Ureter (tissue), 1 donor: Measurements from ENCODE around the gene FAP. TPM values are rescaled to one million over a fixed set of nuclear protein-coding genes. Genes with fewer than 3 reads are reported as not detected.

Experiments used
- DNase-seq: peaks from one replicate; pipeline ENCODE4 v3.0.0-alpha.2; 2020; ENCODE audit warnings: low spot score
- total RNA-seq: library from RNA; stranded (reverse); gene quantifications from one replicate; pipeline ENCODE4 v1.2.4, GENCODE V29; 2023
- donor health status: DM: yes; HTN: yes; CAD: no.

The FAP gene
- total RNA-seq, 1 donor from 2014 or later: 3.0 TPM

DNA sequence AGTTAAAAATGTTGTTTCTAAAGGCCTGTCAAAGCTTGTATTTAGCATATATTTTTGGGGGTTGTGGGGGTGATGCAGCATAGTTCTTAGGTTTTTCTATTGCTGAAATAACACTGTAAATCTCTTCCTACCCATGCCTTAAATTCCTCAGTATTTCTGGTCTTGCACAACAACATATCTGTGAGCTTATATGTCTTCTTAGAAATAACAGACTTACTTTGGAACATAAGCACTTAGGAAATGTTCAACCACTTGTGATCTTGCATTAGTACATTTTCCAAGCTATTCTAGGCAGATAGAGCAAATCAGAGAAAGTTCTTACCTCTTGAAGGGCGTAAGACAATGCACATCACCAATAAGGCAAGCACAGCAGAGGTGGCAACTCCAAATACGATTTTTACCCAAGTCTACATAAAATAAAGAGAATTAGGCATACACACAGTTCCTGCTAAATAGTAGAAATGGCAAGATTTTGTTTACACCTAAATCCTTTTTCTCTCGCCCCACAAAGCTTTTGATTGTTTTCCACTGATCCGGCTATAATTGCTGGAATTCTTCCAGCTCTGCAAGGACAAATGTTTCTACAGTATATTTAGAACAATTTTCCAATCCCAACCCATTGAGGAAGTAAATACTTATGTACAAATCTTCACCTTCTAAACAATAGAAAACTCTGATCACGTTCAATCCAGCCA is 512 bp downstream of the FAP start:
- DNase-seq: no peak

DNA sequence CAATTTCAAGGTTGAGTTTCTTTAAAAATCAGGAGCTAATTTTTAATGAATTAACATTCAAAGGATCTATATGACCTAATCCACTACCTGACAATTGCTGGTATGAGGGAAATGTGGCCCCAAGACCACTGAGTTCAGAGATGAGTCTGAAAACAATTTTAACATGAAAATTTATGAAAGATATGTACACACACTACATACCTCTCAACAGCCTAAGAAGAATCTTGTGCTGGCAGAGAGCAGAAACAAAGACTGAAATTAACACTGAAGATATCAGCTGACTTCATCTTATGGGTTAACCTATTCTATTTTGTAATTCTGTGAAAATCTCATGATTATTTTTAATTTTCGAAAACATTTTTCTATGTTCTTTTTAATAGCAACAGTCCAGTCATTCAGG is 1.7 kb downstream of the FAP start:
- DNase-seq: no peak

DNA sequence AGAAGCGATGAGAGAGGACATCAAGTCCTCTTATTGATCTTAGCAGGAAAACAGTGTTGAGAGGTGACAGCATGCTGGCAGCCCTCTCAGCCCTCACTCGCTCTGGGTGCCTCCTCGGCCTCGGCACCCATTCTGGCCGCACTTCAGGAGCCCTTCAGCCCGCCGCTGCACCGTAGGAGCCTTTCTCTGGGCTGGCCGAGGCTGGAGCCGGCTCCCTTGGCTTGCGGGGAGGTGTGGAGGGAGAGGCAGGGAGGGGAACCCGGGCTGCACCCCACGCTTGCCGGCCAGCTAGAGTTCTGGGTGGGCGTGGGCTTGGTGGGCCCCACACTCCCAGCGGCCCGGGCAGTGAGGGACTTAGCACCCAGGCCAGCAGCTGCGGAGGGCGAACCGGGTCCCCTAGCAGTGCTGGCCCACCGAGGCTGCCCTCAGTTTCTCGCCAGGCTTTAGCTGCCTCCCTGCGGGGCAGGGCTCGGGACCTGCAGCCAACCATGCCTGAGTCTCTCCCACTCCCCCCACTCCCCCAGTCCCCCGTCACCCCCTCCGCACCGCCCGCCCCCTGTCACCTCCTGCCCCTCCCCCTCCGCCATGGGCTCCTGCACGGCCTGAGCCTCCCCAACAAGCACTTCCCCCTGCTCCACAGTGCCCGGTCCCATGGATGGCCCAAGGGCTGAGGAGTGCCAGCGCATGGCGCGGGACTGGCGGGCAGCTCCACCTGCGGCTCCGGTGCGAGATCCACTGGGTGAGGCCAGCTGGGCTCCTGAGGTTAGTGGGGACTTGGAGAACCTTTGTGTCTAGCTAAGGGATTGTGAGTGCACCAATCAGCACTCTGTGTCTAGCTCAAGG is 8.4 kb downstream of the FAP start:
- DNase-seq: no peak

DNA sequence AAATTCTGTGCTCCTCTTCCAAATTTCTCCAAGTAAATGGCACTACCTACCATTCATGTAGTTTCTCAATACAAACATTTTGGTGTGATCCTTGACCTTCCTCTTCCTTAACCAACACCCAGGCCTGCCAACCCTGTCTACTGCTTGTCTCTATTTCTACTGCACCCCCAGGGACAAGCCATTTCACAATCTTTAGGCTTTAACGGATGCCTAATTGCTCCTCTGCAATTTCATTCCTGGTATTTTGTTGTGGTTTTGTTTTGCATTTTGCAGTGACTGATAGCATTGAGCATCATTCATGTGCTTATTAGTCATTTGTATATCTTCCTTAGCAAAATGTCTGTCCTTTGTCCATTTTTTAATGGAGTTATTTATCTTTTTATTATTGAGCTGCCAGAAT is 10.0 kb downstream of the FAP start:
- DNase-seq: no peak

DNA sequence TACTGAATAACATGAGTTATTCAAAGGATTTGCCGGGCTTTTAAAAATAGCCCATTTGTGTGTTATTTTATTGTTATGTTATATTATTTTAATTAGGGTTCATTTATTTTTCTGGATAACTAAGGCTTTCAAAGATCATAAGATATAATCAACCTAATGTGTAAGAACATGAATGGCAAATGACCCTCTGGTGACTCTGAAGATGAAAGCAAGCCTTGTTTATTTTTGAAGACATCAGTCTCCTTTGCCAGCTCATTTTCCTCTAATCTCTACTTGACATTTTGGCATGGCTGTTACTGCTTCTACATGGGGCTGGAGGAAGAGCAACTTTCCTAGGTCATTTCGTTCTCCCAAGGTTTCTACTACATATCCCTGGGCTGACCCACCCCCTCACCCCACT is 10.6 kb downstream of the FAP start:
- no peak for DNase-seq

DNA sequence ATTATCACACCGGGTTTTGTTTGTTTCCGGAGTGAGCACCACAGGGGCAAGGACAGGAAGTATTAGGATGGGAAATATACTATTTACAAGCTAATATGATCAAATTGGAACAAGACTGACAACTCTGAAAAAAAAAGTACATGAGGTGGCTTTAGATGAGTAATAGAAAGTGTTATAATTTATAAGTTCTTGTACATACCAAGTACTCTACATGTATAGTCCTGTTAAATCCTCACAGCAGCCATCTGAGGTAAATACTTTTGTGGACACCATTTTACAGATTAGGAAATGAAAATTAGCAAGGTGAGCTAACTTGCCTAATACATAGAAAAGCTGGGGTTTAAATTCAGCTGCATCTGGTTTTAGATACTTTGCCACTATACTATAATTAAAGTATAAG is 11.2 kb downstream of the FAP start:
- DNase-seq: no peak

DNA sequence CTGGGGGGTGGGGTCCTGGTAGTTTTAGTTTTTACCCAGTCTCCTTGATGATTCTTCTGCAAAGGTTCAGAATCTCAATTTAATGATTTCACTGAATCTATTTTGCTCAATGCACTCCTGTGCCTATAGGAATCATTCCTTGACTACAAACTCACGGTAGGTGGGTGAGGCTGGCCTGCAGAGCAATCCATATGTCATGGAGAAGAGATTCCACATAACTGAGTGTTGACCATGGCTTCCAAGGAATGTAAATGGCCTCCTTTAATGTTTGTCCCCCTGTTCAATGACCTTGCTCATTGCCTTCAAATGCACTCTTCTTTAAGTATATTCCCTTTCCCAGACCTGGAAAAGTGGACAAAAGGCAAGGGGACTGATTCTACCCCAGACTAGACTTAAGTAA is 12.5 kb downstream of the FAP start:
- DNase-seq: no peak

DNA sequence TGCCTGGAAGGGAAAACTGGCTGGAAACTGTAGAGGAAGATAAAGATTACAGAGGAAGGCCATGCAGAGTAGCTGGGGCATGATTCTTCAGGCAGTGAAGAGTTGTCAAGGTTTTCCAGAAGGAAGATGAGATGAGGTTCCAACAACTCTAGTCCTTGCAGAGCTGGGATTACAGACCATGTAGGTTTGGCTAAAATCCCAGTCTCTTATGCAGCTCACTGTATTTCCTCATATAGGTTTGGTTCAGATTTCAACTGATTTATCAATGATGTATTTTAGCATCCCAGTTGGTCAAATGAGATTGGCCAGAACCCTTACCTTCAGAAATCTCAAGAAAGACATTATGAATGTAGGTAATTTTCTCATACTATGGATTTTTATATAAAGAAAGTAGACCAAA is 16.4 kb downstream of the FAP start:
- no peak for DNase-seq

DNA sequence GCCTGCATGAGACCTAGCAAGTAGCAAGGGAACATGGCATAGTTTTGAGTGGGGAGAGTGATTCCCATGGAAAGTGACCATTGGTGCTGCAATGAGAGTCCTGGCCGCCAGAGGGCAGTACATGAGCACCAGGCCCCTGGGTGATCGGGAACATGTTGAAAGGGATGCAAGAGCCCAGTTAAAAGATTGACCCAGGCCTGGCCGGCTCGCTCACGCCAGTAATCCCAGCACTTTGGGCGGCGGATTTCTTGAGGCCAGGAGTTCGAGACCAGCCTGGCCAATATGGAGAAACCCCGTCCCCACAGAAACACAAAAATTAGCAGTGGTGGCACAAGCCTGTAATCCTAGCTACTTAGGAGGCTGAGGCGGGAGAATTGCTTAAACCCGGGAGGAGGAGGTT is 22.2 kb downstream of the FAP start:
- DNase-seq: peak; percentile 54

DNA sequence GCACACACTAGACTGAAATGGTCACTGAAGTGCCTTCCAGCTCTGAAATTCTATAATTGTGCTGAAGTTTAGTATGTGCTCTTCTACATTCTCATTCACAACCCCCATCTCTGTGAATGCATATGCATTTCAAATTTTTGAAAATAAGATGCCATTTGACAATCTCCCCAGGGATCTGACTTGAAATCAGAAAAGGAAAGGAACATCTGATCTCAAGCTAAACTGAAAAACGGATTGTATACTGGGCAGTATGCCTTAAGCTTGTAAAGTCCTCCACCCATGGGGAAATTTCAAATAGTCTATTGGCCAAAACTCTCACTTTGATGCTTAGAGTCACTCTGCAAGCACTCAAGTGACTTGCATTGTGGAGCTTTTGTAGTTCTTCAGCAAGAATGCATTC is 22.9 kb downstream of the FAP start:
- no peak for DNase-seq

DNA sequence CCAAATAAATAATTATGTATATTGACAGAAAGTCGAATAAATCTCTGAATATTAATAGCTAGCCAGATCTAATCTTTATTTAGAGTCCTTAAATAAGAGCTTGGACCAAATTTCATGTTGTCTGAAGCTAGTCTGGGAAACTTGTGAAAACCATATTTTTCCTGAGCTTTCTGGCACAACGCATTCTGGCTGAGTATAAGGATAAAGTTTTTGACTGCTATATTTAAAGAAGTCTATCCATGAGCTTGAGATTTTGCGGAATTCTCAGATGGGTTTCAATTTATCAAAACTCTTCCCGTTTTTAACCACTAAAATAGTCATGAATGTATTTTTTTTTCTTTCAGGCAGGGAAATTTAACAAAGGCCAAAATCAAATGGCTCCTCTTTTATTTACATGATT is 23.8 kb downstream of the FAP start:
- no peak for DNase-seq

DNA sequence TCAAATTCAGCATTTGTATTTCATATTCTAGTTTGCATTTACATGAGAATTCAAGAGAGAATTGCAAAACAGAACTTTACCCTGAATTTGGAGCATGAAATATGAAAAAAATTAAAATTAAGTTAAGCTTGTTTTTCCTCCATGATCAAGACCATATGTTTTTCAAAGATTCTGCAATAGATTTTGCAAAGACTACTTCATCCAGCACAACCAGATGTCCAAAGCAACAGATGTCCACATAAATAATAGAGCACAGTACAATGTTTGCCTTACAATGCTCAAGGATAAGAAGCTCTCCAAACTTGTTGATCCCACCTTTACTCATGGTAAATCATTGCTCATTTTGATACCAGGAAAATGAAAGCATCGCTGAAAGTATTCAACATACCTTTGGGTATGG is 25.6 kb downstream of the FAP start:
- DNase-seq: no peak

DNA sequence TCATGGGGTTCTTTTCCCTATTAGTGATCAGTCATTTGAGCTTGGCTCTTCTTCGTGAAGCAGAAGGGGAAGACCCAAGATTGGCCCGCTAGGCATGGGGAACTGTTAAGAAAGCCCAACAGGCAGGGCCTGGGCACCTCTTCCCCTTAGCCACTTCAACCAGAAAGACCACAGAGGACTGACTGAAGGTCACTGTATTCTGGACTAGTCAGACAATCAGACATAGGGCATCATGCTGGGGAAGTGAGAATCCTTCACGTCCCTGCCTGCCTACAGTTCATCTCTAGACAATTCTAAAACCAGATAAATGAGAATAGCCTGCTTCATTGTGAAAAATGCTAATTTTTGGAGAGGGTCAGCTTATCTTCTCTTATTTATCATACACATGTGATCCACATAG is 28.1 kb downstream of the FAP start:
- DNase-seq: no peak

DNA sequence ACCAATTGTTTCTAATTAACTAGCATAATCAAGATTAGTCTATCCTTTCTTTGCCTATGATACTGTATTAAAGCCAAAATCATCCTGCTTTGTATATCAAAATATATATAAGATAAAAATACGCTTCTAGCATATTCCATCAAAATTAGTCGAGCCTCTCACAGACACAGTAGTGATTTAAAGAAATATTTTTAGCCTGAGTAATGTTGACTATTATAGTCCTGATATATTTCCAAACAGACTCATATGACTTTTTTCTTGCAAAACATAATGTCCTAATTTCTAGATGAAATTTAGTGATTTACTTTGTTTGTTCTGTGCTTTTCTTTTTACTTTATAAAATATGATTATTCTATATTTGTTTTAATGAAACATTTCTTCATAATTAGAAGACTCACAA is 30.9 kb downstream of the FAP start:
- no peak for DNase-seq

DNA sequence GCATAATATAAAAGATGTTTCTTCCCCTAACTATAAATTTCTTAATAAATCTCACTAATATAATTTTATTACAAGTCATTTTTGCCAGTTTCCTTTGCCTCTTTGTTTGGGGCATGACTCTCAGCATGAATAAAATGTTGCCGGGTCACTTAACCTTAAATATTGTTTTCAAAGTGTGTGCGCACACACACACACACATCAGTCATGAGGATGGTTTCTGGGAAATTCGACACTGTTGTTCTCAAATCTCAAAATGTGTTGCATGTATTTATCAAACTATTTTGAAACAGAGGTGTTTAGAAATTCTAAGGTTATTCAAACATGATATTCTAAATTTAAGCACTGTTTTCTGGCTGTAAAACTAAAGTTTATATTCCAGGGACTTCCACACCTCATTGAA is 31.5 kb downstream of the FAP start:
- DNase-seq: no peak

DNA sequence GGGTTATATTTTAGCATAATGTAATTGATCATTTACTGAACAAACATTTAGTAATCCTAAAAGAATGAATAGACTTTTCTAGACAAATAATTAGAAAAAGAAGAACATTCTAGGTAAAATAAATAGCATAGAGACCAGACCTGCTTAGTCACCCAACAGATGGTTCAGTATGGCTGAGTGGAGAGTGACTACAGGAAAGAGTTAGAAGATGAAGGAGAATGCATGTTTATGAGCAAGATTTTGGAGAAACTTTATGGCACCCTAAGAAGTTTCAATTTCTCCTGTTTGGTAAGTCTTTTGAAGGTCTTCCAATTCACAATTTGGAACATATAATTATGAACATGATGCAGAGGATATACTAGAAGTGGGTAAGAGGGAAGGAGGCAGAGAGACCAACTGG is 32.9 kb downstream of the FAP start:
- no peak for DNase-seq

DNA sequence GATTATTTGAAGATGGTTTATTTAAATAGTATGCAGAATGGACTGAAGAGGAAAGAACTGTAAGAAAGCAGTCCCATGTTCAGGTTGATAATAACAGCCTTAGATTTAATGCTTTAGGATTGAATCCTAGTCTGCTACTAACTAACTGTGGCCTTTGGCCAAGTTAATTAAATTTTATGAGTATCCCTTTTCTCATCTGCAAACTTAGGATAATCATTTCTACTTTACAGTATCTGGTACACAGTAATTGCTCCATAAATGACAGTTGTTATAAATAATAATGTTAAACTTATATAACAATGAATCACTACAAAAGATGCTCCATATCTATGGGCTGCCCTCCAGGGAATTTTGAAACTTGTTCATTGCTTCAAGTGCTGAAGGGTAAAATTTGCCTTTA is 41.0 kb downstream of the FAP start:
- no peak for DNase-seq

DNA sequence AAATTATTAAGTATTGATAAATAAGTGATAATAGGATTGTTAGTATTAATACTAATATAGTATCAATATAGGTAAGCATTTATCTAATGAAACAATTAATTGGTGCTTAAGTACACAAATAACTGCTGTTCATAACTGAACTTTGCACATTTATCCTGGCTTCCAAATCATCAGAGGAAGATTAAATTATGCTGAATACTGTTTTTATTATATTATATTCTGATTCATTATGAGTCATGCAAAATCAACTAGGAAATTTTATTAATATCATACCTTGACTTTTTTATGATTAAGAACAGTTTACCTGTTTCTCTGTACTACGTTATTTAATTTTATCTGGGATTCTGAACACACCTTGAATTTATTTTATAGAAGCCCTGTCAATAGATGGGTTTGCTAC is 42.6 kb downstream of the FAP start:
- no peak for DNase-seq

DNA sequence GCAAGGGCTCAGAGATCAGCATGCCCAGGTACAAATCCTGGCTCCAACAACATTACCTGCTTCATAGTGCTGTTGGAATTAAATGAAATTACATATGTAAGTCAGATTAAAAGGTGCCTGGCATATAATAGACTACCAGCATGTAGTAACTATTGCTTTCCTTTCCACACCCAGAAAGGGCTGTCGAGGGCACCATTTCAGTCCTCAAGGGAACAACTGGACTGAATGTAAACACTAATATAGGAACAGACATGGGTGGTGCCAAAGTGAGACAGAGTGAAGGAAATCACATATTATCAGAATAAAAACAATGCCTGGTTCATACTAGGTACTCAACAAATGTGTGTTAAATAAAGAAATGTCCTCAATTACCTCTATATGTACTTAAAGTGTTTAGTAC is 43.3 kb downstream of the FAP start:
- DNase-seq: no peak

DNA sequence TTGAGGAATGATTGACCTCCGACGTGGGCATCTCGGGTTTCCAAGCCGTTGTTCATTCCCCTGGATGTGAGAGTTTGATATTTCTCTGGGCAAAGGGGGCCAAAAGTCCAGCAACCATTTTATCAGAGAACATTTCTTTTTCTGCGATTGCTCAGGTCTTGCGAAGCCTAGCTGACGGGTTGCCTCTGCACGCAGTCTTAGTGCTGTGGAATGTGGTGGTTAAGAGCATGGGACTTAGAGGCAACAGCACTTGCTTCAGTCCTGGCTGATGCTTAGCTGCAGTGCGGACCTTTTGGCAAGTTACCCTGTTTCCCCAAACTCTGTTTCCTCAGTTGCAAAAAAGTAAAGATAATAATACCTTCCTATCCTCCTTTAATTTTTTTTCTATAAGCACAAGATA is 45.0 kb downstream of the FAP start:
- no peak for DNase-seq

DNA sequence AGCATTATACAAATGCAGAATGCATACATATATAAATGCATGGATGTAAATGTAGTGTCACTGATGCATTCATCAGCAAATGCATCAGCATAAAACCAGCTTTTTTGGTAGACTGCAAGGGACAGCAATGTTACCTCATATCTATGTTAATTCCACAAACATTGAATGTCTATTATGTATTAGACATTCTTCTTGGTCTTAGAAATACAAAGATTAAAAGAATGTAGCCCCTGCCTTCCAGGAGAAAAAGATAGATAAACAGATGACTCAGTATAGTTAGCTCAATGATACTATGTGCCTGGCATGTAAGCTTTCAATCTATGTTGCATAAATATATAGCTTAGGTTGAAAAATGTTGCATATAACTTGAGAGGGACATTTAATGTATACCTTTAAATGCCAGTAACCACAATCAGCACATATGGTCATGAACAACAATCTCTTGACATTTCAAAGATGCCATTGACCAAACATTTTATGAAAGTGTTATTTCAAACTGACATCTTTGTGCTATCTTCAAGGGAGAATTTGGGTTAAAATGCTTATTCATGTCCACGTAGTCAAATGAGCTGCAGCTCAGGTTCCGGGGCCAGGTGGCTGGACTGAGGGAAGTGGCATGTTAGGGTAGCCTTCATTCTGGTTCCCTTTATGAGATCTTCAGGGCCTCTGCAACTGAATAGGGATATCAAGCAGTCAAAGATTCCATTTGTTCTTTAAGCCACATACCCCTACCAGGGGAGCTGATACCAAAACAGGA is 46.0 kb downstream of the FAP start:
- DNase-seq: no peak

DNA sequence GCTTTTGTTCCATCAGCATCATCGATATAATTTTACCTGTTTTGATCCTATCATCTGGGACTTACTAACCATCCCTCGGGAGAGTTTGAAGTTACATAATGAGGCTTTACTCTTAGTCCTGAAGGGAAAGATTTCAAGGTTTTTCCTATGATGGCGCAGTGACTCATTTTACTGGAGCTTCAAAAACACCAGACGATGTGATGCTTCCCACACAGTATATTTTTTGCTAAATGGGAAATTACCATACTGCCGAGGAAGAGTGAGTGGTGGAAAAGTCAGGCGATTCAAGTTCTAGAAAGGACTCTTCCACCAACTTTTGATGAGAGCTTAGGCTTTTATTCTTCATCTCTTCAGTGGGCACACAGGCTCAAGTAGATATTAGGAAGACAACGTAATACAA is 46.6 kb downstream of the FAP start:
- DNase-seq: no peak

DNA sequence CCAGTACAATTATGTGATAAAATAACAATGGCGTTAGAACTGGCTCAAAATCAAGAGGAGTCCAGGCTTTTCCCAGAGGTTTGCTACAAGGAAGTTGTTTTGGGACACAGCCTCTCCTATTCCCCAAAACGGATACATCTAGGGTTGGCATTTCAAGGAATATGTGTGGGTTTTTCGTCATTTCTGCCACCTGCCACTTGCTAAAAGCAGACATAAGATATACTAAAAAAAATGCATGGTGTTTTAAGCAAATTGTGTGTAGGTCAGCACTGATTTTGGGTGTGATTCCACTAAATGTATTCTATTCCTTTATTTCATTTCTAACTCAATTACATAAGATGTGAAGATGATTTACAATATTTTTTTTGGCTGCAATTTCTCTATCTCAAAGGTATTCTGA is 54.8 kb downstream of the FAP start:
- DNase-seq: no peak
